ENCODE data around the gene ADIPOR2. TPM values are rescaled to one million over a fixed set of nuclear protein-coding genes. Genes with fewer than 3 reads are reported as not detected.

Gene ADIPOR2, protein sequence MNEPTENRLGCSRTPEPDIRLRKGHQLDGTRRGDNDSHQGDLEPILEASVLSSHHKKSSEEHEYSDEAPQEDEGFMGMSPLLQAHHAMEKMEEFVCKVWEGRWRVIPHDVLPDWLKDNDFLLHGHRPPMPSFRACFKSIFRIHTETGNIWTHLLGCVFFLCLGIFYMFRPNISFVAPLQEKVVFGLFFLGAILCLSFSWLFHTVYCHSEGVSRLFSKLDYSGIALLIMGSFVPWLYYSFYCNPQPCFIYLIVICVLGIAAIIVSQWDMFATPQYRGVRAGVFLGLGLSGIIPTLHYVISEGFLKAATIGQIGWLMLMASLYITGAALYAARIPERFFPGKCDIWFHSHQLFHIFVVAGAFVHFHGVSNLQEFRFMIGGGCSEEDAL
- 47.3 to 55.1 TPM (median 52.1 TPM) in 5 replicates for total RNA-seq (2022; extraction: Qiagen RNA extraction; ENCODE audit: low read depth)

DNA sequence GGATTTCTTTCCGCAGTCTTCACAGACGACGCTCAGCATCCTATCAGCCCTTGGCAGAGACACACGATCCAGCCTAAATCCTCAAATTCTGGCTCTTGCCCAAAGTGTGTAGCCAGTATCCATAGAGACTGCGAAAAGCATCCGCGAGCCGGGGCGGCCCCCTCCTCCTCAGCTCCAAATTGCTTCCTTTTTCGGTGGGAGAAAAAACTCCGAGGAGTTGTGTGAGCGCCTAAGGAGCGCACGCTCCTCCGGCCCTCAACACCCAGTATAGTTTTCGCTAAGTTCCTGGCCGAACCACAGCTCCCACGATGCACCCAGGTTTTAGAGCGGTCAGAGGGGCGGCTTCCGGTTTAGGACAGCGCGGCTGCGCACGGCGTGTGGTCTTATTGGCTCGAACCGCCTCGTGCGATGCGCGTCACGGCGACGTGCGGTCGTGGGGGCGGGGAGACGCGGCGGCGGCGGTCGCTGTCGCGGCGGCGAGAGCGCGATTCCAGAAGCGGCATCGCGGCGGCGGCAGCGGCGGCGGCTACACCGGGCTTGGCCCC is at the start of gene ADIPOR2:
Gene ADIPOR2 (plus strand): TSS at position 493 of the 545 bp plus-strand sequence. CDS start 63,274 bp downstream, outside the sequence.

DNA sequence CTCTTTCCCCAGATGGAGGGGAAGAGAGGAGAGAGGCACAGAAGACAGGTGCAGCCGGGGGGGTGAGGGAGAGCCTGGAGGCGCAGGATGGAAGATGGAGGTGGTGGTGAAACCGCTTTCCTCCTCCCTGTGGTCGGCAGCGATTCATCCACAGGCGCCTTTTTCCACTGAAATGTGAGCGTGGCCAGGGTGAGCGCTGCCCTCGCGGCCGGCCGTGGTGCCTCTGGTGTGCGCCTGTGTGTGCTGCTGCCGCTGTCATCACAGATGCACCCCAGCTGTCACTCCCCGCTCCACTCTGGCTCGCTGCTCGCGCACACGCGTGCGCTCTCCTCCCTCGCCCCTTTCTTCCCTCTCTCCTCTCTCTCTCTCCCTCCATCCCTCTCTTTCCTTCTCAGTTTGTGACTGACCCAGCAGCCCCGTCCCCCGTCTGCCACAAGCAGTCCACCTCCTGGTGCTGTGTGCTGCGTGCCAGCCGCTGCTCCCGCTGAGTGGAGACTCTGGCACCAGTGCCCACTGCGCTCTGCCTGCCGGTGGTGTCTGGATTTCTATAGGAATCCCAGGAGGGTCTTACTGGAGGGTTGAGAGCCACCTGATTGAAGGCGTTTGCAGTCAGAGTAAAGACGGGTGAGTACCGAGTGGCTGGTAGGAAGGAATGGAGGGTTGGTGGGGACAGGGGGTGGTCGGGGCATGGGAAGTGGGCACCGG is 129.5 kb downstream of the ADIPOR2 start, which contains the start of gene LRTM2:
Gene LRTM2 (plus strand): TSS at position 375 of the 705 bp plus-strand sequence. CDS start 7,584 bp downstream, outside the sequence.

Other genes with a start within 250 kb of the ADIPOR2 start
- 7.9 to 13.4 TPM (median 12.7 TPM) in 5 replicates for gene FBXL14, start 96.5 kb upstream of the ADIPOR2 start, total RNA-seq (2022; extraction: Qiagen RNA extraction; ENCODE audit: low read depth)
- gene WNT5B, start 61.8 kb upstream of the ADIPOR2 start, total RNA-seq (2022; extraction: Qiagen RNA extraction; ENCODE audit: low read depth): 1.3 to 2.3 TPM (median 2.1 TPM) in 5 replicates
- gene LRTM2, start 129.5 kb downstream of the ADIPOR2 start, total RNA-seq (2022; extraction: Qiagen RNA extraction; ENCODE audit: low read depth): not detected in 5 replicates
- not detected in 5 replicates for gene CACNA2D4, start 227.6 kb downstream of the ADIPOR2 start, total RNA-seq (2022; extraction: Qiagen RNA extraction; ENCODE audit: low read depth)

All from A549 treated with RU486 at 1 μM for 4 hours (cell line).